GM18909 (cell line): ENCODE results near the gene RCL1.
"Not testable (repeated sequence)": the region's sequence is repeated elsewhere in the genome, so short reads cannot be mapped to it uniquely, and the experiment has no call there.

Experiments used
- ATAC-seq: cut with Tn5 transposase; IDR thresholded peaks from one replicate; pipeline ENCODE4 v1.9.1; 2021; ENCODE audit warnings: mild to moderate bottlenecking; ENCODE audit not compliant: unreplicated experiment, poor library complexity

The RCL1 gene, protein sequence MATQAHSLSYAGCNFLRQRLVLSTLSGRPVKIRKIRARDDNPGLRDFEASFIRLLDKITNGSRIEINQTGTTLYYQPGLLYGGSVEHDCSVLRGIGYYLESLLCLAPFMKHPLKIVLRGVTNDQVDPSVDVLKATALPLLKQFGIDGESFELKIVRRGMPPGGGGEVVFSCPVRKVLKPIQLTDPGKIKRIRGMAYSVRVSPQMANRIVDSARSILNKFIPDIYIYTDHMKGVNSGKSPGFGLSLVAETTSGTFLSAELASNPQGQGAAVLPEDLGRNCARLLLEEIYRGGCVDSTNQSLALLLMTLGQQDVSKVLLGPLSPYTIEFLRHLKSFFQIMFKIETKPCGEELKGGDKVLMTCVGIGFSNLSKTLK

DNA sequence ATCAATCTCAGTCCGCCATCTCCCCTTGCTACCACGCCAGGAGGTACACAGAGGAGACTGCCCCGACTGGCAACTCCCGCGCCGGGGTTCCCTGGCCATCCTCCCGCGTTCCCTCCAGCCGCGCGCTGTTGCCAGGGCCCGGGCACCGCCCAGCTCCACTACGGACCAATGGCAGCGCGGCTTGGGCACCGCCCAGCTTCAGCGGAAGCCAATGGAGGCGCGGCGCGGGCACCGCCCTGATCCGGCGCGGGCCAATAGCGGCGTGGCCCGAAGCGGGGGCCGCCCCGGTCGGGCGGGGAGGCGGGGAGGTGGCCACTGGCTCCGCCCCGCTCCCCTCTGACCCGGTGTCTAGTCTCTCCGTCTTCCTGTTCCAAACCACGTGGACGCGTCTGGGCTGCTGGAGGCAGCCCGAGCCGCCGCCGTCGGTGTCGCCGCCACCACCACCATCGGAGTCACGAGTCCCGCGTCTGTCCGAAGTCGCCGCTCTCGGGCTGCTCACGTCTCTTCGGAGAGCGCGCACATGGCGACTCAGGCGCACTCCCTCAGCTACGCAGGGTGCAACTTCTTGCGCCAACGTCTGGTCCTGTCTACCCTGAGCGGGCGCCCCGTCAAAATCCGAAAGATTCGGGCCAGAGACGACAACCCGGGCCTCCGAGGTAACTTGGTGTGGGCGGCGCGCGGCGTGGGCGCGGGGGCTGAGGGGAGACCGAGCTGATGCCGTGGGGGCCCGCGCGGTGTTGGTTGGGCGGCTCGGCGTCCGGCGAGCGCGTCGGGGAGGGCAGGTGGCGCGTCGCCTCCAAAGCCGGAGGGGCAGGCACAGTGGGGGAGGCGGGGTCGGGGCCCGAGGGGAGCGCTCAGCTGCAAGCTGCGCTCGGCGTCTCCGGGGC lies at the start of gene RCL1:
RCL1 (plus strand) TSS at position 373 of the 887 bp plus-strand sequence; CDS start at position 521, 148 bp downstream.
- ATAC-seq = peak; percentile 97

DNA sequence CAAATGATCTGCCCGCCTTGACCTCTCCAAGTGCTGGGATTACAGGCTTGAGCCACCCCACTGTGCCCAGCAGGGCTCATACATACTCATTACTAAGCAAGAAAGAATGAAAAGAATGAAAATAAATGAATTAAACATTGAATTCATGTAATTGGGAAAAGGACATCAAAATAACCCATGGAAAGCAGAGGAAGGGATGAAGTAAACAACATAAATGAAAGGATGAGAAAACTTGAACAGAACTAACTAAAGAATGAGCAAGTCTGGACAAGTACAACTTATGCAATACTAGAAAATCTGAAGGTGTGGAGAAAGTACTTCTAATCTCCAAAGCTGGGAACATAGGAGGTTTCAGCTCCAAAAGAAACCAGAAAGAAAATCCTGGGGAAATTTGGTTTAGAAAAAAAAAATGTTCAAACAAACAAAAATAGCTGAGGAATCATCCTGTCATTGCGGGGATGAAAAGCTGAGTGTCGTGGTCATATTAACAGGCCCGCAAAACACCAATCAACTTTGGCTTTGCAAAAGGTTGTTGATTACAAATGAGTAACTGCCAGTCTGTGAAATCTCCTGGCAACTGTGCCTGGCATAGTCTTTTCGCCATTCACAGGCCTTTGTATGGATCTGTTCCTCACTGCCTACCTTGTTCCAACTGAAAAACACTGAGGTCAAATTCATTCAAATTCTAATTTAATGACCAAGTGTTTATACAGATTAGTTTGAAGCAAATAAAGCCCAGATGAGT lies 49.4 kb upstream of the RCL1 start:
- ATAC-seq = no peak

DNA sequence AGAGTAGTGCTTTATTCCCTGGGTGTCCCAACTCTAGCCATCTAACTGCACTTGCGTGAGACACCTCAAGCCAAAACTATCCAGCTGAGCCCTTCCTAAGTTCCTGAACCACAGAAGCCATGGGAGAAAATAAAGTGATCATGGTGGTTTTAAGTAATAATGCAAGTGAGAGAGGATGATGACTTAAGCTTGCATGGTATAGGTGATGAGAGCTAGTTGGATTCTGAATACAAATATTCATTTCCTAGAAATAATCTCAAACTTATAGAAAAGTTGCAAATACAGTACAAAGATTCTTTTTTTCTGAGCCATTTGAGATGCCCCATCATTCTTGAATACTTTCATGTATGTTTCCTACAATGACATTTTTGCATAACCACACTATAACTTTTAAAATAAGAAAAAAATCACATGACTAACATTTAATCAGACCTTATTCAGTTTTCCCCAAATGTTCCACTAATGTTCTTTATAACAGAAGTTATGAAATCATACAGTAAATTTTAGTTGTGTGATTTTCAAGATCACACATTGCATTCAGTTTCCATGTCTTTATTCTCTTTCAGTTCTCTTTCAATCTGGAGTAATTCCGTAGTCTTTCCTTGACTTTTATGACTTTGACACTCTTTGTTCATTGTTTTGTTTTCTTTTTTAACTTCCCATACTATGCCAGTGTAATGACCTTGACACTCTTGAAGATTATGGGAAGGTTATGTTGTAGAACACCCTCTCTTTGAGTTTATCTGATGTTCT lies 46.3 kb upstream of the RCL1 start:
- ATAC-seq = no peak

DNA sequence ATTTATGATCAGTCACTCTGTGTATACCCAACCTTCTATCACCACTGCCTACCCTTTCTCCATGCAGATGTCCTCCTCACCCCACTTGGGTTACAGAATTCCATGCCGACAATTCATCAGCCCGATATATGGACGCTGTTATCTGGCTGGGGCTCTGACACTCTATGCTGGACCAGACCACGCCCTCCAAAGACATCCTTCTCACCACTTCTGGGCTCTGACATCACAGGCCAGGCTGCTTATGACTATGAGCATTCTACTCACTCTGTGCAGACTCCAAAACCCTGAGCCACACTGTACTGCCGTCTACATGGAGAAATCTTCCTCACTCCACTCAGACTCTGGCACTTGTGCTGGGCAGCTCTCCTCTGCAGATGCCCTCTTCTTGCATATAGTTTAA lies 44.1 kb upstream of the RCL1 start:
- ATAC-seq = no peak

DNA sequence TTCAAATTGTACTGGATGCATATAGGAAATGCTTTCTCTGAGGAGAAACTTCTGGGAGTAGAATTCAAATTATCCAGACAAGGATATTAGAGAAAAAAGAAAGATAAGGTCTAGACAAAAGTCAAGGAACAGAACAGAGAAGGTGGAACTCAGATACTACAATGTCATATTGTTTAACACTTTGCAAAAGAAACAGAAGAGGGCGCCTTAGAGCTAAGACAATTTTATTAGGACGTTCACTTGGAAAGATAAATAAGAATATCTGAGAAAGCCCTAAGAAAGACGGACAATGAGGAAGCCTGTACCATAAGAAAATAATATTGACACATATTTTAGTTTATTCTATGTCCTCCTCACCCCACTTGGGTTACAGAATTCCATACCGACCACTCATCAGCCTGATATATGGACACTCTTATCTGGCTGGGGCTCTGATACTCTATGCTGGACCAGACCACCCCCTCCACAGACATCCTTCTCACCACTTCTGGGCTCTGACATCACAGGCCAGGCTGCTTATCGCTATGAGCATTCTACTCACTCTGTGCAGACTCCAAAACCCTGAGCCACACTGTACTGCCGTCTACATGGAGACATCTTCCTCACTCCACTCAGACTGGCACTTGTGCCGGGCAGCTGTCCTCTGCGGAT lies 42.6 kb upstream of the RCL1 start:
- no peak for ATAC-seq

DNA sequence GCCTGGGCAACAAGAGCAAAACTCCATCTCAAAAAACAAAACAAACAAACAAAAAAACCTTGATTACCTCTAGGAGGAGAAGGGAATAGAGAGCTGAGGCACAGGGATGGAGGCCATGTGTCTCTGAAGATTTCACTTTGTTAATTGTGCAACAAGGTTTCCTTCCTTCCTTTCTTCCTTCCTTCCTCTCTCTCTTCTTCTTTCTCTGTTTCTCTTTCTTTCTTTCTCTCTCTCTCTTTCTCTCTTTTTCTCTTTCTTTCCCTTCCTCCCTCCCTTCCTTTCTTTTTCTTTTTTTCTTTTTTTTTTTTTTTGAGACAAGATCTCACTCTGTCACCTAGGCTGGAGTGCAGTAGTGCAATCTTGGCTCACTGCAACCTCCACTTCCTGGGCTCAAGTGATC lies 38.2 kb upstream of the RCL1 start:
- ATAC-seq = not testable (repeated sequence)

DNA sequence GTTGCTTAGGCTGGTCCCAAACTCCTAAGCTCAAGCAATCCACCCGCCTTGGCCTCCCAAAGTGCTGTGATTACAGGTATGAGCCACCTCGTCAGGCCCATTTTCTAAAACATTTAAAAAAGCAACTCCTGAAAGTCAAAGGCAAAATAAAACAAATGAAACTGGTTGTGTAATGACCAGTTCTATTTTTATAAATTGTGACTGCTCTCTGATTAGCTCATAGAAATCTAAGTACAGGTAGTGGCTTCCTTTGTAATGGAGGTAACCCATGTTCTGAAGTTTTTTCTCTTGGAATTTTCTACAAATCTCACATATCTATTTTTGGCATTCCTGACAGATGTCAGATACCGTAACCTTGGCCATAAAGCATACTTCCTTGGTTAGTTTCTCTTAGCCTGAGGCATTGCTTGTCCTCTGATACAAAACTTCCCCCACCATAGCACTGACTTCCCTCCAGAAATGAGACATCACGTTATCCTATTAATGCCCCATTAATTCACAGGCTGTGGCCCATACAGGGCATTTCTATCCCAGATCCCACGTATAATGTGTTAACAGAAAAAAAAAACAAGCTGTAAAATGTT lies 37.6 kb upstream of the RCL1 start:
- no peak for ATAC-seq

DNA sequence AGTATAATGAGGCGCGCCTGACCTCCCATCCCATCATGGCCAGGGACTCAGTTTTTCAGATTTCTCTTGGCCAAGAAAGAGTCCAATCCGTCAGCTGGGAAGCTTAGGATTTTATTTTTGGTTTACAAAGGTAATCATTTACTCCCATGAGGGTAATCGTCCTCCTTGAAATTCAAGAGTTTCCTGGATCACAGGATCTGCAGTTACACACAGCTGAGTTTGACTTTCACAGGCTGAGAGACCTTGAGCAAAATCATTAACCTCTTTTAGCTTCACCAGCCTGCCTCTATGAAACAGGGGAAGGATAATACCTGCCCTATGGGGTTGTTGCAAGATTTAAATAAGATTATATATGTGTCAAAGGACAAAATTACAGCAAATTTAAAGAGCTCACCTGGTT lies 36.3 kb upstream of the RCL1 start:
- no peak for ATAC-seq

DNA sequence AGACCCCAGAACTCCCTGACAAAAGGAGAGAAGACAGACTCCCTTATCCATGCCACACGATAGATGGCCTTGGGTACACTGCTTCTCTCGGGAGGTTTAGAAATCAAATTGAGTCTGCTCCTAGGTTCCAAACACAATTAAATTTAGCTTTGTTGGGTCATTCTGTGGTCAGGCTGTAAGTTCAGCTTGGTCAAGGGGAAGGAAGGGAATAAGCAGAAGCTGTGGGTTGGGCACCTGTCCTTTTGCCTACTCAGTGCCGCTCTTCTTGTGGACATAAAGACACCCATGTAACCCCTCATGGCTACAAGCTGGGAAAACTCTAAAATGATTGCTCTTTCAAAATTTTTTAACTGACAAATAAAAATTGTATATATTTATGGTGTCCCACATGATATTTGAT lies 32.6 kb upstream of the RCL1 start:
- no peak for ATAC-seq

DNA sequence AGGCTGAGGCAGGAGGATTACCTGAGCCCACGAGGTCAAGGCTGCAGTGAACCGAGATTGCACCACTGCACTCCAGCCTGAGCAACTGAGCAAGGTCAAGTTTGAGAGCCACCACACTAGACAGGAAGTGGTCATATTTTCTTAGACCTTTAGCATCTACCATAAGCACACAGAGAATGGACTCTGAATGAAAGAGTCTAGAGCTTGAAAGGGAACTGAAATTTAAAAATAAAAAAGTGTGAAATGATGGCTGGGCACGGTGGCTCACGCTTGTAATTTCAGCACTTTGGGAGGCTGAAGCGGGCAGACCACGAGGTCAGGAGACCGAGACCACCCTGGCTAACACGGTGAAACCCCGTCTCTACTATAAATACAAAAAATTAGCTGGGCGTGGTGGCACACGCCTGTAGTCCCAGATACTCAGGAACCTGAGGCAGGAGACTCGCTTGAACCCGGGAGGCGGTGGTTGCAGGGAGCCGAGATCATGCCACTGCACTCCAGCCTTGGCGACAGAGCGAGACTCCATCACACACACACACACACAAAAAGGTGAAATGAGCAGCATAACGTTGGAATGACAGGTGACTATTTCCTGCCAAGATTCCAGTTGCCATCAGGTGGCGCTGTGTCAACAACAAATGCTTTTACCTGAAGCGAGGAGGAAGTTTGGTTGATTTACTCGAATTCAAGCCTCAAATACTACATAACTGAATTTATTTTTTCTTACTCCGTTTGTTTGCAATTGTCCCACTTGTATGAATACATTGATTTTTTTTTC lies 30.4 kb upstream of the RCL1 start:
- peak; percentile 95 for ATAC-seq

DNA sequence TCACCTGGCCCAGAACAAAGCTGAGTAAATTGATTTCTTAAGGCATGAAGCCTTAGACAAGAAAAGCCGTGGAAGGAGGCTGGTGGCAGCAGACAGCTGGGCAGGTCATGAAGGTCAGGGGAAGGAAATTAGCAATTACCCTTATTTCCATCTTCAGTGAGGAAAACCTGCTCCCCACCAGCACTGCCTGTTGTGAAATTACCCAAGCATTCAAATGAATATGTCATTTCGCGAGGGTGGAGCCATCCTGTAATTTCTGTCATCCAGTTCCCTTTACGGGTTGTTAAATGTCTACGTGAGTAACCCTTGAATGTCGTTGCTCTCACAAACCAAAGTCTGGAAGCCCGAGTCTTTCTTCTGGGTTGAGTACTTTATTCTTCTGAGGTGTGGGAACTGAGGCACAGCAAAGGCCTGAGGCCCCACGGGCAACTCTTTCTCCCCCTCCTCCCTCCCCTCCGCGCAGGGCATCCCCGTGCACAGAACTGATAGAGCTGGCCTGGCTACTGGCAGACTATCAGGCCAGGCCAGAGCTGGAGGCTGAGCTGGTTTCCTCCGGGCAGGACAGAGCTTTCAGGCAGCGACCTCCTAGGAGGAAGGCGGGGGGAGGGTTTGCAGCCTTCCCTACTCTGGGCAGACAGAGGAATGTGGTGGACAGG lies 29.7 kb upstream of the RCL1 start:
- peak; percentile 18 for ATAC-seq

DNA sequence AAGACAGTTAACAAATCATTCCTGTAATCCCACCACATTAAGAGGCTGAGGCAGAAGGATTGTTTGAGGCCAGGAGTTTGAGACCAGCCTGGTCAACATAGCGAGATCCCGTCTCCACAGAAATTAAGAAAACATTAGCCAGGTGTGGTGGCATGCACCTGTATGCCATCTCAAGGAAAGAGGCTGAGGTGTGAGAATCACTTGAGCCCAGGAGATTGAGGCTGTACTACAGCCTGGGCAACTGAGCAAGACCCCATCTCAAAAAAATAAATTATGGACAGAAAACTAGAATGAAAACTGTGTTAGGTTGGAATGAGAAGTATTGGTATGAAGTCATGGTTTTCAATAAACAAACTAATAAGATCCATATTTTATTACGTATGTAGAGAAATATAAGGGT lies 28.7 kb upstream of the RCL1 start:
- ATAC-seq = no peak

DNA sequence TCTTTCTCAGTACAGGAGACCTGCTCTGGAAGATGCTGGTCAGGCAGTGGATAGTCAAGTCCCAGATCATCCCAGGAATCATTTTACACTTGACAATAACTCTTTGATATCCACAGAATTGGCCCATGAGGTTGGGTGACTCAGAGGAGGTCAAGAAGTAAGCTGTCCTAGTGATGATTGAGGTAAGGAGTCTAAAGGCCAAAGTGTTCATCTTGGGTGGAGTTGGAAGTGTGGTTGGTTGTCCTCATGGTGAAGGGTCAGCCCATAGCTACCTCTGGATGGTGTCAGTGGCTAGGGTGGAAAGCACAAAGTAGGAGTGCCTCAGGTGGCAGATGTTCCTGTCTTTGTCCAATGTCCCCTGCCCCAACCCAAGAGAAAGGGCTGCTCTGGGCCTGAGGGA lies 24.1 kb upstream of the RCL1 start:
- ATAC-seq = no peak

DNA sequence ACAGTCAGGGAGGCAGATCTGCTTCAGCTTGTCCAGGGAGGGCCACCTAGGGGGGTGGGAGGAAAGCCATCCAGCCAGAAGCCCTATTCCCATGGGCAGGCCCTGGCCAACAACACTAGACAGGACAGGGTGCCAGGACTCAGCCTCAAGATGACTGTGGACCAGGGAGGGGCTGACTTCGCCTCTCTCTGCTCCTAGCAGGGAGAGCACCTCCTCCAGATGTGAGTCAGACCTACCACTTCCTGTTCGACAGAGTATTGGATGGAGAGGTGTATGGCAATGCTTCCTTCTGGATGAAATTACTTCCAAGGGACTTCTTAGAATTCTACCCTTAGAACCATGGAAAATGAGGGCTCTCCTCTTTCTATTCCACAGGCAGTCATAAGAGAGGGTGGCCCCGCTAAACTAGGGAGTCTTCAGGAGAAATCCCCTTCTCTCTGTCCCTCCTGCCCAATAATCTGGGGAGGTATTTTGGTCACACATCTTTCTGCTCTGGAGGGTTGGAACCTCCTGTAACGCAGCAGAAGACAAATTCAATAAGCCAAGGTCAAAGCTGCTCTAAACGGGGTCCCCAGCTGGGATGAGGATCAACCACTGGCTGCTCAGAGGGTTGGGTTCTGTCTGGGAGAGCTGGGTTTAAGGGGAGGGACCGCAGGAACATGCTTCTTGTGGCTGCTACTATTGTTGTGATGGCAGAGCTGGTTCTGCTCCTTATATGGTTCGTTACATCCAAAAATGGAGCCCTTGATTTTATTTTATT lies 23.2 kb upstream of the RCL1 start:
- no peak for ATAC-seq

DNA sequence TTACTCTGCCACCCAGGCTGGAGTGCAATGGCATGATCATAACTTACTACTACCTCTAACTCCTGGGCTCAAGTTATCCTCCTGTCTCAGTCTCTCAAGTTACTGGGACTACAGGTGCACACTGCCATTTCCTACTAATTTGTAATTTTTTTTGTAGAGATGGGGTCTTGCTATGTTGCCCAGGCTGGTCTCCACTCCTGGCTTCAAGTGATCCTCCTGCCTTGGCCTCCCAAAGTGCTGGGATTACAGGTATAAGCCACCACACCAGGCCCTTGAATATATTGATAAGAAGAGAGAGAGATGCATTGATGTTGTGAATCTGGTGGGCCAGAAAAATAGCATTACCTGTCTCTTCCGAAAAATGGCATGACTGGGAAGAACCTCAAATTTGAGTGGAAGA lies 21.0 kb upstream of the RCL1 start:
- no peak for ATAC-seq

DNA sequence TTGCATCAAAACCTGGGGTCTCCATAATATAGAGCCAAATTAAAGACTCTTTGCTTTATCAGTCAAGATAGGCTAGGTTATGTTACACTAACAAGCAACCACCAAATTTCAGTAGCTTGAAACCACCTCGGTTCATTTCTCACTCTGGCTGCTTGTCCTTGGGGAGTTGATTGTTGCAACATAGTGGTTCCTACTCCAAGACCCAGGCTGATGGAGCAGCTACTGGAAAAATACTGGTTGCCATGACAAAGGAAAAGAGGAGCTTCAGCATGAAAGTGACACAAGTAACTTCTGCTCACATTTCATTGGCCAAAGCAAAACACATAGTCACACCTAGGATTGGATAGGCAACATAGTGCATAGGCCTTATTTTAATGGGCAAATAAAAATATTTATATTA lies 18.5 kb upstream of the RCL1 start:
- ATAC-seq = no peak

DNA sequence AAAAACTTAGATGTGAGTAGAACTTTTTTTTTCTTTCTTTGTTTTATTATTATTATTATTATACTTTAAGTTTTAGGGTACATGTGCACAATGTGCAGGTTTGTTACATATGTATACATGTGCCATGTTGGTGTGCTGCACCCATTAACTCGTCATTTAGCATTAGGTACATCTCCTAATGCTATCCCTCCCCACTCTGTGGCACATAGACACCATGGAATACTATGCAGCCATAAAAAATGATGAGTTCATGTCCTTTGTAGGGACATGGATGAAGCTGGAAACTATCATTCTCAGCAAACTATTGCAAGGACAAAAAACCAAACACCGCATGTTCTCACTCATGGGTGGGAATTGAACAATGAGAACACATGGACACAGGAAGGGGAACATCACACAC lies 17.8 kb upstream of the RCL1 start:
- ATAC-seq = not testable (repeated sequence)
